Psoas muscle (tissue), 8 donors: ENCODE results near the gene VAC14. TPM values are rescaled to one million over a fixed set of nuclear protein-coding genes. Genes with fewer than 3 reads are reported as not detected.

Experiments
- ATAC-seq, 4 donors: fragments of 200-7000 bp; cut with Tn5 transposase; one replicate each; pipeline ENCODE4 v1.9.1; 2020; ENCODE audit warnings: moderate library complexity in 3 of 4, mild to moderate bottlenecking in 2 of 4
- DNase-seq, 2 donors: peaks; one replicate each; pipeline ENCODE4 v3.0.0-alpha.2; 2020
- H3K27ac ChIP-seq: fragments of 200-600 bp; one replicate; pipeline ENCODE4 v1.8.0; 2022
- H3K27me3 ChIP-seq, 3 donors: fragments of 200-600 bp in 1 of 3; one replicate each; pipeline versions ENCODE4 v1.6.1 to v1.8.0; 2013 to 2022; ENCODE audit warnings: low read length in 2 of 3, mild to moderate bottlenecking in 2 of 3, moderate library complexity in 1 of 3; ENCODE audit not compliant: insufficient read depth in 3 of 3
- H3K36me3 ChIP-seq, 2 donors: fragments of 200-600 bp in 1 of 2; one replicate each; pipeline versions ENCODE4 v1.6.1 to v1.8.0; 2013 to 2022; ENCODE audit warnings: low read depth in 1 of 2, mild to moderate bottlenecking in 1 of 2, moderate library complexity in 1 of 2; ENCODE audit not compliant: insufficient read depth in 1 of 2
- H3K4me1 ChIP-seq: fragments of 200-600 bp; one replicate; pipeline ENCODE4 v1.8.0; 2022
- H3K4me3 ChIP-seq: fragments of 200-600 bp; one replicate; pipeline ENCODE4 v1.8.0; 2022; ENCODE audit warnings: mild to moderate bottlenecking
- H3K9me3 ChIP-seq: fragments of 200-600 bp; one replicate; pipeline ENCODE4 v1.8.0; 2022
- WGBS, 3 donors: extraction: QIAGEN DNeasy Blood & Tissue Kit; methylation state at CpG; one replicate each; pipeline versions ENCODE4 v1.1.6 to v1.1.7; 2013; 5-methylcytosine and 5-hydroxymethylcytosine counted together
- intact Hi-C, 2 donors: fragments of 100-400 bp; cut with DNase I; formaldehyde crosslinking; loops; one replicate each; pipeline versions ENCODE4 v1.11.0 to v1.14.2; 2022
- polyA plus RNA-seq, 3 donors: library from polyadenylated mRNA; stranded (reverse); fragments of 200-250 nt; gene quantifications; one replicate each; pipeline ENCODE4 v1.2.3, GENCODE V29; 2013
- total RNA-seq, 4 donors: library from RNA; stranded (reverse); fragmentation: NEBNext Ultra II Directional in 2 of 4; extraction: Animal tissue kit (Norgen Biotek cat#: 25700) in 2 of 4; gene quantifications; one replicate each; pipeline versions ENCODE4 v1.2.1 to v1.2.4, GENCODE V29; 2021 to 2023
- TF ChIP-seq, protein P1 (sequence below): fragments of 200-600 bp; IDR thresholded peaks from one replicate; pipeline ENCODE4 v1.8.0; 2022; ENCODE audit warnings: antibody characterized with exemption
- donor health status: healthy with polysubstance abuse.
- donor health status: DM: no; HTN: no; CAD: no; lungs with moderate emphysema.
- donor health status: Bipolar disorder and iron deficiency.
- donor health status: healthy.
- donor health status: DM: yes; HTN: yes; CAD: no.
- donor health status: DM: no; HTN: no; CAD: no.
- donor health status: DM: no; HTN: no; CAD: no.
- donor health status: DM: yes; HTN: yes; CAD: no.

The VAC14 gene
- total and polyA plus RNA-seq, 7 donors = 19.9 to 24.3 (median 23.0) TPM

GRCh38 chr16:70701596-70701995, 99.4 kb downstream of the VAC14 start:
- intact Hi-C loops = loop anchor here in 1 of 2 donors (5.0 kb wide), 1 partner anchor 36 kb away; no protein-coding TSS in a partner anchor
- peaks cover 78% of the 10 kb centered on the region for H3K4me1 ChIP-seq
- no peak for ATAC-seq

GRCh38 chr16:70701036-70701435, 99.9 kb downstream of the VAC14 start:
- Histone ChIP-seq H3K27ac (peak overlapping the region; percentile 85), H3K4me1 (peaks cover 84% of the 10 kb centered on the region), H3K27me3 (no peaks in the 10 kb centered on the region), H3K9me3 (no peaks in the 10 kb centered on the region), H3K36me3 (no peaks in the 10 kb centered on the region), H3K4me3 (no peak overlapping the region)
- TF ChIP-seq, protein P1, sequence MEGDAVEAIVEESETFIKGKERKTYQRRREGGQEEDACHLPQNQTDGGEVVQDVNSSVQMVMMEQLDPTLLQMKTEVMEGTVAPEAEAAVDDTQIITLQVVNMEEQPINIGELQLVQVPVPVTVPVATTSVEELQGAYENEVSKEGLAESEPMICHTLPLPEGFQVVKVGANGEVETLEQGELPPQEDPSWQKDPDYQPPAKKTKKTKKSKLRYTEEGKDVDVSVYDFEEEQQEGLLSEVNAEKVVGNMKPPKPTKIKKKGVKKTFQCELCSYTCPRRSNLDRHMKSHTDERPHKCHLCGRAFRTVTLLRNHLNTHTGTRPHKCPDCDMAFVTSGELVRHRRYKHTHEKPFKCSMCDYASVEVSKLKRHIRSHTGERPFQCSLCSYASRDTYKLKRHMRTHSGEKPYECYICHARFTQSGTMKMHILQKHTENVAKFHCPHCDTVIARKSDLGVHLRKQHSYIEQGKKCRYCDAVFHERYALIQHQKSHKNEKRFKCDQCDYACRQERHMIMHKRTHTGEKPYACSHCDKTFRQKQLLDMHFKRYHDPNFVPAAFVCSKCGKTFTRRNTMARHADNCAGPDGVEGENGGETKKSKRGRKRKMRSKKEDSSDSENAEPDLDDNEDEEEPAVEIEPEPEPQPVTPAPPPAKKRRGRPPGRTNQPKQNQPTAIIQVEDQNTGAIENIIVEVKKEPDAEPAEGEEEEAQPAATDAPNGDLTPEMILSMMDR = no peak
- WGBS, 3 donors = 54 to 65% (median 56%) methylated on average over 3 of the region's 3 CpGs
- ATAC-seq (no peak), DNase-seq (no peak)
- intact Hi-C loops = loop anchor here in 1 of 2 donors (5.0 kb wide), 1 partner anchor 36 kb away; no protein-coding TSS in a partner anchor

More at GRCh38 chr16:70701596-70701995, 99.4 kb downstream of the VAC14 start:
- no peaks in the 10 kb centered on the region for H3K27me3 ChIP-seq
- H3K27ac ChIP-seq = peak overlapping the region; percentile 85
- TF ChIP-seq, protein P1 = no peak
- no peaks in the 10 kb centered on the region for H3K36me3 ChIP-seq
- WGBS, 3 donors = 51 to 68% (median 63%) methylated on average over 9 of the region's 9 CpGs
- H3K4me3 ChIP-seq = no peak overlapping the region
- no peaks in the 10 kb centered on the region for H3K9me3 ChIP-seq
- no peak for DNase-seq

DNA sequence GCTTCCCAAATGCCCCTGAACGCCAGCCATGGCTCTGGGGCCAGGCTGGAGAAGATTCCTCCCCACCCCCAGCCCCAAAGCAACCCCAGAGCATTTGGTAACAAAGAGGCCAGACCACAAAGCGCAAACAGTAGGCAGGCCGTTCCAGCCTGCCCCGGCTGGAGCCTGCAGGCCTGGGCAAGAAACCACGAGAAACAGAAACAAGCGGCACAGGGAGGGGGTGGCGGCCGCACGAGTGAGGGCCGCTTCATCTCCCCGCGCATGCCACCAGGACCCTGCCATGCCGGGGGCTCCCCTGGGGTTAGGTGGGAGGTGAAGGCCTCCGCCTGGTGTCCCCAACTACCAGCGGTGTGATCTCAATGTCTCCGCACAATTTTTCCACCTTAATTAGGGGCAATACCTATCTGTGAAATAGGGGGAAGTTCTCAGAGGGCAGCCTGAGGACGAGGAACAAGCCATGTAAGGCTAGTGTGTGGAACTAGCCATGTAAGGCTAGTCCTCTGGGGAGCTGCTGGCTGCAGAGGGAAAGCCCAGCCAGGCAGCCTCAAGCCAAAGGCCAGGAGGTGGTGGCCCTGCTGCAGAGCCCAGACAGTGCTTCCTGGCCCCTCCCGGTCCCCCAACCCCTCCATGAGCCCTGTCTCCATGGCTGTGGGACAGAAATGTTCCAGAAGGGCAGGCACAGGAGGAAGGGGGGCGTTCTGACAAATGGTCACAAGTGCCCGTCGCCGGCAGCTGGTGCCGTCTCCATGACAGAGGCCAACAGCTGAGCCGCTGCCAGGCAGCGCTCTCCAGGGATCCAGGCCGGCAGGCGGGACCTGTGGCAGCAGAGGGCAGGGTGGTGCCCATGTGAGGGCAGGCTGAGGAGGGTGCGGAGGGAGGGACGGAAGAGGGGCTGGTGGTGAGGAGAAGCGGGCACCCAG, 100.6 kb downstream of the VAC14 start:
- DNase-seq (peak; percentile 83 to 93), ATAC-seq (peak; percentile 80 to 85 (median 84))
- TF ChIP-seq, protein P1 = peak; percentile 8
- Histone ChIP-seq H3K9me3 (no peaks in the 10 kb centered on the region), H3K4me3 (no peak overlapping the region), H3K27ac (peak overlapping the region; percentile 85), H3K36me3 (no peaks in the 10 kb centered on the region), H3K4me1 (peaks cover 91% of the 10 kb centered on the region), H3K27me3 (no peaks in the 10 kb centered on the region)
- intact Hi-C loops = loop anchor here in 1 of 2 donors (5.0 kb wide), 1 partner anchor 37 kb away; no protein-coding TSS in a partner anchor
- WGBS, 3 donors = 37 to 51% (median 48%) methylated on average over 29 to 30 of the region's 30 CpGs

GRCh38 chr16:70699696-70700095, 101.3 kb downstream of the VAC14 start:
- ATAC-seq (no peak), DNase-seq (no peak)
- Histone ChIP-seq H3K4me1 (peaks cover 94% of the 10 kb centered on the region), H3K9me3 (no peaks in the 10 kb centered on the region), H3K27me3 (no peaks in the 10 kb centered on the region), H3K27ac (peak overlapping the region; percentile 85), H3K4me3 (no peak overlapping the region), H3K36me3 (no peaks in the 10 kb centered on the region)
- TF ChIP-seq, protein P1 = no peak
- 77 to 87% (median 83%) methylated on average over 17 of the region's 17 CpGs for WGBS, 3 donors
- intact Hi-C loops = loop anchor here (5.0 kb wide), 1 partner anchor 38 kb away; no protein-coding TSS in a partner anchor
